ENCODE results near the gene PSMD6. TPM values are rescaled to one million over a fixed set of nuclear protein-coding genes. Genes with fewer than 3 reads are reported as not detected.

PSMD6 gene
- total RNA-seq, 3 donors from 2014 or later: 60.9 to 74.7 (median 69.8) TPM

GRCh38 chr3:64053117-64053516 lies 29.8 kb upstream of the PSMD6 start:
- Histone ChIP-seq H3K4me3 (no peak overlapping the region), H3K36me3 (no peaks in the 10 kb centered on the region), H3K27ac (no peak overlapping the region), H3K9me3 (no peaks in the 10 kb centered on the region), H3K4me1 (no peaks in the 10 kb centered on the region), H3K27me3 (no peaks in the 10 kb centered on the region)
- DNase-seq (ENCODE audit: low spot score in 2 of 2): no peak
- intact Hi-C loops (cut with DNase I; ENCODE audit: low total_unique reads): no loop called here
- TF ChIP-seq CTCF (IDR thresholded peaks at IDR 0.05) (no peak), POLR2A (IDR thresholded peaks at IDR 0.05) (no peak), POLR2AphosphoS5 (IDR thresholded peaks at IDR 0.05) (no peak)

GRCh38 chr3:64049832-64050231 lies 26.5 kb upstream of the PSMD6 start:
- Histone ChIP-seq H3K36me3 (no peaks in the 10 kb centered on the region), H3K4me3 (no peak overlapping the region), H3K27me3 (no peaks in the 10 kb centered on the region), H3K4me1 (no peaks in the 10 kb centered on the region), H3K9me3 (no peaks in the 10 kb centered on the region), H3K27ac (no peak overlapping the region)
- no peak for DNase-seq (ENCODE audit: low spot score in 2 of 2)
- intact Hi-C loops (cut with DNase I; ENCODE audit: low total_unique reads): no loop called here
- TF ChIP-seq CTCF (IDR thresholded peaks at IDR 0.05) (no peak), POLR2A (IDR thresholded peaks at IDR 0.05) (no peak), POLR2AphosphoS5 (IDR thresholded peaks at IDR 0.05) (no peak)

GRCh38 chr3:64049136-64049535 lies 25.8 kb upstream of the PSMD6 start:
- no peak overlapping the region for H3K27ac ChIP-seq
- H3K36me3 ChIP-seq: no peaks in the 10 kb centered on the region

GRCh38 chr3:64048631-64049061 lies 25.4 kb upstream of the PSMD6 start:
- Histone ChIP-seq H3K4me1 (no peaks in the 10 kb centered on the region), H3K27me3 (no peaks in the 10 kb centered on the region), H3K4me3 (no peak overlapping the region), H3K36me3 (no peaks in the 10 kb centered on the region), H3K27ac (no peak overlapping the region), H3K9me3 (no peaks in the 10 kb centered on the region)
- no peak for DNase-seq (ENCODE audit: low spot score in 2 of 2)
- intact Hi-C loops (cut with DNase I; ENCODE audit: low total_unique reads): no loop called here
- no peak for TF ChIP-seq POLR2A (IDR thresholded peaks at IDR 0.05)
- no peak for TF ChIP-seq POLR2AphosphoS5 (IDR thresholded peaks at IDR 0.05)
- no peak for TF ChIP-seq CTCF (IDR thresholded peaks at IDR 0.05)

More at GRCh38 chr3:64049136-64049535, 25.8 kb upstream of the PSMD6 start:
- intact Hi-C loops (cut with DNase I; ENCODE audit: low total_unique reads): no loop called here
- H3K9me3 ChIP-seq: no peaks in the 10 kb centered on the region
- H3K4me1 ChIP-seq: no peaks in the 10 kb centered on the region
- no peaks in the 10 kb centered on the region for H3K27me3 ChIP-seq
- TF ChIP-seq POLR2A (IDR thresholded peaks at IDR 0.05): no peak
- TF ChIP-seq CTCF (IDR thresholded peaks at IDR 0.05): no peak
- no peak for TF ChIP-seq POLR2AphosphoS5 (IDR thresholded peaks at IDR 0.05)
- DNase-seq (ENCODE audit: low spot score in 2 of 2): no peak
- no peak overlapping the region for H3K4me3 ChIP-seq

GRCh38 chr3:64047787-64048186 lies 24.5 kb upstream of the PSMD6 start:
- no peaks in the 10 kb centered on the region for H3K4me1 ChIP-seq
- no peaks in the 10 kb centered on the region for H3K36me3 ChIP-seq
- DNase-seq (ENCODE audit: low spot score in 2 of 2): no peak
- TF ChIP-seq POLR2A (IDR thresholded peaks at IDR 0.05) (no peak), CTCF (IDR thresholded peaks at IDR 0.05) (no peak), POLR2AphosphoS5 (IDR thresholded peaks at IDR 0.05) (no peak)
- no peak overlapping the region for H3K27ac ChIP-seq
- no peak overlapping the region for H3K4me3 ChIP-seq
- H3K9me3 ChIP-seq: no peaks in the 10 kb centered on the region
- intact Hi-C loops (cut with DNase I; ENCODE audit: low total_unique reads): no loop called here
- no peaks in the 10 kb centered on the region for H3K27me3 ChIP-seq

Data from breast epithelium (tissue), 4 donors.